ENCODE data around the gene TUBB. TPM values are rescaled to one million over a fixed set of nuclear protein-coding genes. Genes with fewer than 3 reads are reported as not detected.
"Not testable (repeated sequence)": the region's sequence is repeated elsewhere in the genome, so short reads cannot be mapped to it uniquely, and the experiment has no call there.

The TUBB gene
- total and polyA plus RNA-seq, 5 experiments from 2014 or later, result 79.2 to 187 (median 116) TPM

DNA sequence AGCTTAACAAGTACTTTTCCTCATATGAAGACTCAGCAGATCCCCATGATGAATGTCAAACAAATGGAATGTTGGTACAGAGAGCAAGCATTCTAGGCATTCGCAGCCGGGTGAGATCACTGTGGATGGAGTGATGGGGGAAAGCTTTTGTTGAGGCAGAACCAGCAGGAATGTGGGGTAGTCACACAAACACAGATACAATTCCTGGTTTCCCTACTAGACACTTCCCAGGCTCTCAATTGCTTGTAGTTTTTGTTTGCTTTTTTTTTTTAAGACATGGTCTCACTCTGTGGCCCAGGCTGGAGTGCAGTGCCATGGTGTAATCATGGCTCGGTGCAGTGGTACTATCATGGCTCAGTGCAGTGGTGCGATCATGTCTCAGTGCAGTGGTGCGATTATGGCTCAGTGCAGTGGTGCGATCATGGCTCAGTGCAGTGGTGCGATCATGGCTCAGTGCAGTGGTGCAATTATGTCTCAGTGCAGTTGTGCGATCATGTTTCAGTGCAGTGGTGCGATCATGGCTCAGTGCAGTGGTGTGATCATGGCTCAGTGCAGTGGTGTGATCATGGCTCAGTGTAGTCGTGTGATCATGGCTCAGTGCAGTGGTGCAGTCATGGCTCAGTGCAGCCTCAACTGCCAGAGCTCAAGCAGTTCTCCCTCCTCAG is 39.6 kb downstream of the TUBB start:
- peak overlapping the region in 1 of 10 donors; percentile 80 for H3K27ac Mint-ChIP-seq
- no peaks in the 10 kb centered on the region for H3K36me3 Mint-ChIP-seq
- peaks cover 0 to 3% (median 0%) of the 10 kb centered on the region in 9 donors for H3K9me3 Mint-ChIP-seq
- no peak overlapping the region for H3K4me3 Mint-ChIP-seq
- ATAC-seq (no peak), DNase-seq (no peak)
- H3K4me1 Mint-ChIP-seq, result peaks cover 17 to 26% (median 21%) of the 10 kb centered on the region in 4 donors
- POLR2A ChIA-PET, result interaction anchor here (0.6 to 1.1 kb wide), 3 partner anchors 32 to 243 kb away, joined by 3 to 6 read pairs (median 3); no protein-coding TSS in a partner anchor
- no peaks in the 10 kb centered on the region for H3K27me3 Mint-ChIP-seq

GRCh38 chr6:30760549-30760948 is 40.4 kb downstream of the TUBB start:
- no peak overlapping the region for H3K27ac Mint-ChIP-seq
- no peaks in the 10 kb centered on the region for H3K36me3 Mint-ChIP-seq
- no peak for ATAC-seq
- no peak for DNase-seq
- H3K27me3 Mint-ChIP-seq, result no peaks in the 10 kb centered on the region
- H3K9me3 Mint-ChIP-seq, result peaks cover 0 to 3% (median 0%) of the 10 kb centered on the region in 9 donors
- POLR2A ChIA-PET, result interaction anchor here (0.6 kb wide), 1 partner anchor 167 kb away, joined by 3 read pairs; no protein-coding TSS in a partner anchor
- H3K4me1 Mint-ChIP-seq, result peaks cover 17 to 30% (median 21%) of the 10 kb centered on the region in 4 donors
- H3K4me3 Mint-ChIP-seq, result no peak overlapping the region

- H3K27ac Mint-ChIP-seq, result no peak overlapping the region
- H3K9me3 Mint-ChIP-seq, result peaks cover 0 to 3% (median 0%) of the 10 kb centered on the region in 9 donors
- DNase-seq, result no peak
- H3K4me3 Mint-ChIP-seq, result no peak overlapping the region
- no peaks in the 10 kb centered on the region for H3K27me3 Mint-ChIP-seq
- POLR2A ChIA-PET, result interaction anchor here (0.8 to 1.3 kb wide), 2 partner anchors 12 to 26 kb away, joined by 3 read pairs; no protein-coding TSS in a partner anchor
- peaks cover 23 to 37% (median 29%) of the 10 kb centered on the region in 4 donors for H3K4me1 Mint-ChIP-seq
- ATAC-seq, result no peak
- no peaks in the 10 kb centered on the region for H3K36me3 Mint-ChIP-seq
These were observed 41.8 kb downstream of the TUBB start for GRCh38 chr6:30761791-30762429.

- POLR2A ChIA-PET, result interaction anchor here (1.3 kb wide), 1 partner anchor 50 kb away, joined by 3 read pairs; no protein-coding TSS in a partner anchor
- no peak for ATAC-seq
- peaks cover 0 to 3% (median 0%) of the 10 kb centered on the region in 9 donors for H3K9me3 Mint-ChIP-seq
- H3K27ac Mint-ChIP-seq, result peak overlapping the region in 2 of 10 donors; percentile 30 to 84
- DNase-seq, result no peak
- peak overlapping the region in 2 of 10 donors; percentile 3 to 12 for H3K4me3 Mint-ChIP-seq
- H3K27me3 Mint-ChIP-seq, result no peaks in the 10 kb centered on the region
- H3K36me3 Mint-ChIP-seq, result no peaks in the 10 kb centered on the region
- H3K4me1 Mint-ChIP-seq, result peaks cover 24 to 43% (median 38%) of the 10 kb centered on the region in 4 donors
These were observed 43.0 kb downstream of the TUBB start for GRCh38 chr6:30763155-30763617.

DNA sequence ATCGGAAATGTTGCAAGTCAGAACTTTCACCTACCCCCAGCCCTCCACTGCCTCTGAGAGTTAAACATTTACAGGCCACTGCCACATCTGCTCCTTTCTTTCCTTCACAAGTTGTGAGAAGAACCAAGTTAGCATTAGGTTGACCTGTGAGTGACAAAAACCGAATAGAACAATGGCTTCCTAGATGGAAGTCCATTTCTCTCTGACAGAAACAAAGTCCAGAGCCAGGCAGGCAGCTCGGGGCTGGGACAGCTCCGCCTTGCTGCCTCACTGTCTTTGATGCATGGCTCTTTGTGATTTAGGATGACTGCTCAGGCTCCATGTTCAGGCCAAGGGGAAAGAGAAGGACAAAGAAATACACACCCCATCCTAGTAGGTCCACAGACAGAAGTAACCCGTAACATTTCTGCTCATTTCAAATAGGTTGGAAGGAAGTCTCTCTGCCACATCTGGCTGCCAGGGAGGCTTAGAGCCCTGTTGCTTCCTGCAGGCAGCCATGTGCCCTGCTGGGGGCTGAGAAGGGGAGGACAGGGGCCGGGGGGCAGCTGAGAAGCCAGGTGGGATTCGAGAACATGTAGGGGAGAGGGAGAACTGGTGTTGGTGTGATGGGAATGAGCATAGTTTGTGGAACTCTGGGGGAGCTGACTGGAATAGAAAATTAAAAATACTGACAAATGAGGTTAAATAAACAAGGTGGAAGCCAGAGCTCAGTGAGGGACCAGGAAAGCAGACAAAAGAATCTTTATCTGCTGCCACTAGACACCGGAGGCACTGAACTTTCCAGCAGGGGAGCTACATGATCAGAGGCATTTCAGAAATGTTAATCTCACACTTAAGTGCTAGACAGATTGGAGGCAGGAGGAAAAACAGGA is 43.7 kb downstream of the TUBB start:
- Mint-ChIP-seq H3K4me3 (peak overlapping the region in 7 of 10 donors; percentile 5 to 69 (median 49)), H3K9me3 (peaks cover 0 to 3% (median 0%) of the 10 kb centered on the region in 9 donors), H3K36me3 (no peaks in the 10 kb centered on the region), H3K27ac (peak overlapping the region in 9 of 10 donors; percentile 28 to 84 (median 62)), H3K27me3 (no peaks in the 10 kb centered on the region), H3K4me1 (peaks cover 29 to 49% (median 44%) of the 10 kb centered on the region in 4 donors)
- POLR2A ChIA-PET, result interaction anchor here (1.3 kb wide), 1 partner anchor 49 kb away, joined by 3 read pairs; no protein-coding TSS in a partner anchor
- ATAC-seq (peak; percentile 49 to 67), DNase-seq (peak in 1 of 10 donors; percentile 13)

DNA sequence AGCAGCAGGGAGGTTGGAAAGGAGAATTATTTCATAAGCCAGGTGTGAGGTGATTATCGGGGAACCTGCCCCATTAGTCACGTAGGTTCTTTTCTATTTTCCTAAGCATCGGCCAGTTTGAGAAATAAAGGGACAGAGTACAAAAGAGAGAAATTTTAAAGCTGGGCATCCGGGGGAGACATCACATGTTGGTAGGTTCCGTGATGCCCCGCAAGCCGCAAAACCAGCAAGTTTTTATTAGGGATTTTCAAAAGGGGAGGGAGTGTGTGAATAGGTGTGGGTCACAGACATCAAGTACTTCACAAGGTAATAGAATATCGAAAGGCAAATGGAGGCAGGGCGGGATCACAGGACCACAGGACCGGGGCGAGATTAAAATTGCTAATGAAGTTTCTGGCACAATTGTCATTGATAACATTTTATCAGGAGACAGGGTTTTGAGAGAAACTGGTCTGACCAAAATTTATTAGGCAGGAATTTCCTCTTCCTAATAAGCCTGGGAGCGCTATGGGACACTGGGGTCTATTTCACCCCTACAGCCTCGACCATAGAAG is 44.4 kb downstream of the TUBB start:
- Mint-ChIP-seq H3K4me3 (peak overlapping the region in 2 of 10 donors; percentile 3 to 49), H3K27ac (peak overlapping the region in 4 of 10 donors; percentile 30 to 84 (median 62)), H3K4me1 (peaks cover 33 to 55% (median 51%) of the 10 kb centered on the region in 4 donors)
- not testable (repeated sequence) for H3K9me3 Mint-ChIP-seq, DNase-seq, H3K27me3 Mint-ChIP-seq, H3K36me3 Mint-ChIP-seq, ATAC-seq
- POLR2A ChIA-PET, result interaction anchor here (0.7 kb wide), 1 partner anchor 12 kb away, joined by 8 read pairs; no protein-coding TSS in a partner anchor

- not testable (repeated sequence) for H3K27me3 Mint-ChIP-seq, H3K4me3 Mint-ChIP-seq, ATAC-seq, H3K36me3 Mint-ChIP-seq, DNase-seq, H3K9me3 Mint-ChIP-seq
- Mint-ChIP-seq H3K4me1 (peaks cover 40 to 64% (median 61%) of the 10 kb centered on the region in 4 donors), H3K27ac (peak overlapping the region in 1 of 10 donors; percentile 35)
- POLR2A ChIA-PET, result interaction anchor here (0.6 to 2.2 kb wide), 2 partner anchors 10 to 37 kb away, joined by 3 to 4 read pairs; no protein-coding TSS in a partner anchor
These were observed 45.3 kb downstream of the TUBB start for GRCh38 chr6:30765495-30765894.

DNA sequence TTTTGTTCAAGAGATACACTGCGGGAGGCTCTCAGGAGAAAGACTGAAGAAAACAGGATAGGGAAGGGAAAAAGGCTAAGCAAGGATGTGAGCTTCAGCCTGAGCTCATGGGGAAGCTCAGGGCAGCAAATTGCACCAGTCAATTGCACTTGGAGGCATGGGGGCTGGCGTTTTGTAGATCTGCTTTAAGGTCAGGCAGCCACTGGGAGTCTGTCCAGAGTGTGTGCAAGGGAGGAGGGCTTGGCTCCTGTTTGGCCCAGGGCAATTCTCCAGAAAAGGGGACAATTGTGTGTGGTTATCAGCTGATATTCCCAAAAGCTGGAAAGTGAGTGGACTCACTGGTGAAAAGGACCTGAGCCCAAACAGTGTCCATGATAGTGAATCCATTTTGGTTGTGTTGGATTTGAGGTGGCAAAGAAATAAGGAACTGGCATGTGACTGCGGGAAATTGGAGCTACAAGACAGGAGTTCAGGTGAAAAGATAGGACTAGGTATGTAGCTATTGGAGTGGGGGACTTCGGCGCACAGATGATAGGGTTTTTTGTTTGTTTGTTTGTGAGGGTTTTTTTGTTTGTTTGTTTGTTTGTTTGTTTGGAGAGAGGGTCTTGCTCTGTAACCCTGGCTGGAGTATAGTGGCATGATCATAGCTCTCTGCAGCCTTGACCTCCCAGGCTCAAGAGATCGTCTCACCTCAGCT is 46.5 kb downstream of the TUBB start:
- Mint-ChIP-seq H3K36me3 (no peaks in the 10 kb centered on the region), H3K4me1 (peaks cover 43 to 69% (median 66%) of the 10 kb centered on the region in 4 donors), H3K9me3 (no peaks in the 10 kb centered on the region), H3K4me3 (peak overlapping the region in 3 of 10 donors; percentile 5 to 31 (median 22)), H3K27ac (peak overlapping the region in 6 of 10 donors; percentile 3 to 70 (median 46)), H3K27me3 (no peaks in the 10 kb centered on the region)
- ATAC-seq (no peak), DNase-seq (no peak)
- POLR2A ChIA-PET, result interaction anchor here (0.5 to 2.2 kb wide), 3 partner anchors 9 to 1034 kb away, joined by 4 to 10 read pairs (median 7); no protein-coding TSS in a partner anchor

GRCh38 chr6:30767158-30767943 is 47.2 kb downstream of the TUBB start:
- Mint-ChIP-seq H3K36me3 (no peaks in the 10 kb centered on the region), H3K27me3 (no peaks in the 10 kb centered on the region), H3K9me3 (no peaks in the 10 kb centered on the region), H3K27ac (peak overlapping the region in 3 of 10 donors; percentile 42 to 70 (median 56)), H3K4me1 (peaks cover 45 to 74% (median 70%) of the 10 kb centered on the region in 4 donors), H3K4me3 (peak overlapping the region in 3 of 10 donors; percentile 20 to 52 (median 46))
- POLR2A ChIA-PET, result interaction anchor here (0.7 to 2.6 kb wide), 6 partner anchors 8 to 48 kb away, joined by 3 to 15 read pairs (median 4); partner anchors contain the start of gene IER3
- no peak for DNase-seq
- ATAC-seq, result no peak

DNA sequence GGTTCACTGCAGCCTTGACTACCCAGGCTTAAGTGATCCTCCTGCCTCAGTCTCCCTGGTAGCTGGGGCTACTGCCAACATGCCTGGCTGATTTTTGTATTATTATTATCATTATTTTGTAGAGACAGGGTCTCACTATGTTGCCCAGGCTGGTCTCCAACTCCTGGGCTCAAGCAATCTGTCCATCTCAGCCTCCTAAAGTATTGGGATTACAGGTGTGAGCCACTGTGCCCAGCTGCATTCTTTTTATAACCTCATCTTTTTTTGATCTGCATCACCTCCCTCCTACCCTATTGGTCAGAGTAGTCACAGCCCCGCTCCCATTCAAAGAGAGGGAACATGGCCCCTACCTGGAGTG is 47.8 kb downstream of the TUBB start:
- H3K4me1 Mint-ChIP-seq, result peaks cover 48 to 80% (median 75%) of the 10 kb centered on the region in 4 donors
- DNase-seq (no peak), ATAC-seq (no peak)
- no peaks in the 10 kb centered on the region for H3K36me3 Mint-ChIP-seq
- H3K27me3 Mint-ChIP-seq, result no peaks in the 10 kb centered on the region
- no peaks in the 10 kb centered on the region for H3K9me3 Mint-ChIP-seq
- POLR2A ChIA-PET, result interaction anchor here (0.7 to 2.6 kb wide), 3 partner anchors 21 to 47 kb away, joined by 3 to 15 read pairs (median 5); partner anchors contain the start of gene IER3
- peak overlapping the region in 2 of 10 donors; percentile 41 to 69 for H3K27ac Mint-ChIP-seq
- H3K4me3 Mint-ChIP-seq, result peak overlapping the region in 7 of 10 donors; percentile 20 to 77 (median 53)

Measured in naive thymus-derived CD8-positive, alpha-beta T cell (primary cell).